HG02852 (cell line): Measurements from ENCODE around the gene KCNJ14.

ENCODE experiments used
- ATAC-seq: cut with Tn5 transposase; IDR thresholded peaks from one replicate; pipeline ENCODE4 v1.9.1; 2021; ENCODE audit warnings: mild to moderate bottlenecking, moderate library complexity; ENCODE audit not compliant: unreplicated experiment

The KCNJ14 gene

GRCh38 chr19:48455171-48455907 lies at the start of gene KCNJ14:
TSS of gene KCNJ14 (plus strand) at chr19:48455574. CDS start at chr19:48461725, 6,151 bp downstream.
- ATAC-seq: no peak

- ATAC-seq: no peak
These were observed 49.5 kb upstream of the KCNJ14 start for GRCh38 chr19:48405850-48406249.

DNA sequence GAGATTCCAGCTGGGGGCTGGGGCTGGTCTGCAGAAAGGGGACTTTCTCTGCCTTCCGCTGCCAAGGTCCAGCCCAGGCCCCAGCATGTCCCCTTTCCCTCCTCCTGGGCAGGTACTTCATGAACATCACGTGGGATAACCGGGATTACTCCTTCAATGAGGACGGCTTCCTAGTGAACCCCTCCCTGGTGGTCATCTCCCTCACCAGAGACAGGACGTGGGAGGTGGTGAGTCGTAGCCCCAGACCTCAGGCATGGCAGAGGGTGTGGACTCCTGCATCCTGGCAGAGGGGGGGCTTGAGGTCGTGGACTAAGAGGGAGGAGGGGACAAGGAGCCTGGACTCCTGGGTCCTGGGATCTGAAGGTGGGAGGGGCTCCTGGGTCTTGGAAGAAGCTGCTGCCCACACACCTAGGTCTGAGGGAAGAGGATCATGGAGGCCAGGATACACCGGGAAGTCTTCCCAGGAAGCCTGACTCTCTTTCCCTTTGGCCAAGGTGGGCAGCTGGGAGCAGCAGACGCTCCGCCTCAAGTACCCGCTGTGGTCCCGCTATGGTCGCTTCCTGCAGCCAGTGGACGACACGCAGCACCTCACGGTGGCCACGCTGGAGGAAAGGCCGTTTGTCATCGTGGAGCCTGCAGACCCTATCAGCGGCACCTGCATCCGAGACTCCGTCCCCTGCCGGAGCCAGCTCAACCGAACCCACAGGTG lies 41.3 kb upstream of the KCNJ14 start:
- no peak for ATAC-seq

DNA sequence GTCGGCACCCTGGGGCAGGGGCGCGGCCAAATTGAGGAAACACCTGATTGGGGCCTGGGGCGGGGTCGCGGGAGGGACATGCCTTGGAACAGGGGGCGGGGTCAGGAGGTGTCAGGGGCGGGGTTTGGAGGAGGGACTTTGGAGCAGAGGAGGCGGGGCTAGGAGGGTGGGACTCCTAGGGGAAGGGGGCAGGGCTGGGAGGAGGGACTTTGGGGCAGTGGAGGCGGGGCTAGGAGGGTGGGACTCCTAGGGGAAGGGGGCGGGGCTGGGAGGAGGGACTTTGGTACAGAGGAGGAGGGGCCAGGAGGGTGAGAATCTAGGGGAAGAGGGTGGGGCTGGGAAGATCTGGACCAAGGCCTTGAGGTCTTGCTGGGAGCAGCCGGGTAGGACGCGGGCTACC lies 40.0 kb upstream of the KCNJ14 start:
- ATAC-seq: no peak

GRCh38 chr19:48415806-48416221 lies 39.6 kb upstream of the KCNJ14 start:
- ATAC-seq: no peak

GRCh38 chr19:48417421-48417820 lies 38.0 kb upstream of the KCNJ14 start:
- ATAC-seq: no peak

GRCh38 chr19:48418317-48419064 lies 36.9 kb upstream of the KCNJ14 start:
- ATAC-seq: no peak

DNA sequence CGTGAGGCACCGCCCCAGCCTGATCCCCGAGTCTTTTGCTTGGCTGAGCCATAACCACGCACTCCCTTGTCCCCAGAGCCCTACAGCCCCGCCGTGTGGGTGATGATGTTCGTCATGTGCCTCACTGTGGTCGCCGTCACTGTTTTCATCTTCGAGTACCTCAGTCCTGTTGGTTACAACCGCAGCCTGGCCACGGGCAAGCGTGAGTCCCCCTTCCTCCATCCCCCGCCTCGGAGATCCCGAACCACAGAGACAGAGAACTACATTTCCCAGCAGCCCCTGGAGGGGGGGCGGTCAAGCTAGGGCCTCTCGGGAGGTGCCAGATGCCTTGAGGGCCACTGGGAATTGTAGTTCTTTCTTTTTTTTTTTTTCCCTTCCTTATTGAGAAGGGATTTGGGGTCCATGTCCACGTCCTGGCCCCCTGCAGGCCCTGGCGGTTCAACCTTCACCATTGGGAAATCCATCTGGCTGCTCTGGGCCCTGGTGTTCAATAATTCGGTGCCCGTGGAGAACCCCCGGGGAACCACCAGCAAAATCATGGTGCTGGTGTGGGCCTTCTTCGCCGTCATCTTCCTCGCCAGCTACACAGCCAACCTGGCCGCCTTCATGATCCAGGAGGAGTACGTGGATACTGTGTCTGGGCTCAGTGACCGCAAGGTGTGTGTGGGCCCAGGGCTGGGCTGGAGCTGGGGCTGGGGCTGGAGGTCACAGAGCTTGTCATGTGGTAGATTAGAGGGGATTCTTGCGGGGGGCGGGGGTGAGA lies 36.0 kb upstream of the KCNJ14 start:
- no peak for ATAC-seq

GRCh38 chr19:48421548-48421947 lies 33.8 kb upstream of the KCNJ14 start:
- no peak for ATAC-seq

GRCh38 chr19:48424694-48425219 lies 30.6 kb upstream of the KCNJ14 start:
- no peak for ATAC-seq

GRCh38 chr19:48428670-48429069 lies 26.7 kb upstream of the KCNJ14 start:
- ATAC-seq: no peak

DNA sequence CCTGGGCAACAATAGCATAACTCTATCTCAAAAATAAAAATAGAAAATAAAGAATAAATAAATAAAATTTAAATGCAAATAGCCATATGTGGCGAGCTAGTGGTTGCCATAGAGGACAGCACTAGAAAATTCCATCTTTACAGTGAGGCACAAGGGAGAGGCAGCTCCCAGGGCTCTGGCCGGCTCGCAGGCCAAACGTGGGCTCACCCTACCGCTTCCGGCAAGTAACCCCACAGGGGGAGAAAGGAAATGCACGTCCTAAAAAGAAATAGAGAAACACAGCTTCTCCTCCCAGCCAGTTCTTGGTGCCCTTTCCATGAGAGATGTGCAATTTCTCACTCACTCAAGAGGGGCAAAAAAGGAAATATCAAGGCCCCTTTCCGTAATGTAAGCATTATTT lies 22.0 kb upstream of the KCNJ14 start:
- ATAC-seq: no peak

DNA sequence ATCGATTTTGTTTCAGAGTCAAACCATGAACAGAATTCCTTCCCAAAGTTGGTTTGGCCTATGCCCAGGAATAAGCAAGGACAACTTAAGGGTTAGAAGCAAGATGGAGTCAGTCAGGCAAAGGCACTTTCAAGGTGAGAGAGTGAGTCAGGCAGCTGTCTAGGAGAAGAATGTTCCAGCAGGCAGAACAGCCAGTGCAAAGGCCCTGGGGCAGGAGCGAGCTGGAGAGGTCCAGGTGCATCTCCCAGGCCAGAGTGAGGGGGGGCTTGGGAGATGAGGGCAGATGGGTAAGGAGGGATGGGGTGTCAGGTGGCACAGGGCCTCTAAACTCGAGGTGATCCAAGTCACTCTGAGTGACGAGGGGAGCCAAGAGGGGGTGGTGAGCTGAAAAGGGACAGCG lies 18.8 kb upstream of the KCNJ14 start:
- ATAC-seq: no peak

- no peak for ATAC-seq
These were observed 13.9 kb upstream of the KCNJ14 start for GRCh38 chr19:48441360-48442050.

DNA sequence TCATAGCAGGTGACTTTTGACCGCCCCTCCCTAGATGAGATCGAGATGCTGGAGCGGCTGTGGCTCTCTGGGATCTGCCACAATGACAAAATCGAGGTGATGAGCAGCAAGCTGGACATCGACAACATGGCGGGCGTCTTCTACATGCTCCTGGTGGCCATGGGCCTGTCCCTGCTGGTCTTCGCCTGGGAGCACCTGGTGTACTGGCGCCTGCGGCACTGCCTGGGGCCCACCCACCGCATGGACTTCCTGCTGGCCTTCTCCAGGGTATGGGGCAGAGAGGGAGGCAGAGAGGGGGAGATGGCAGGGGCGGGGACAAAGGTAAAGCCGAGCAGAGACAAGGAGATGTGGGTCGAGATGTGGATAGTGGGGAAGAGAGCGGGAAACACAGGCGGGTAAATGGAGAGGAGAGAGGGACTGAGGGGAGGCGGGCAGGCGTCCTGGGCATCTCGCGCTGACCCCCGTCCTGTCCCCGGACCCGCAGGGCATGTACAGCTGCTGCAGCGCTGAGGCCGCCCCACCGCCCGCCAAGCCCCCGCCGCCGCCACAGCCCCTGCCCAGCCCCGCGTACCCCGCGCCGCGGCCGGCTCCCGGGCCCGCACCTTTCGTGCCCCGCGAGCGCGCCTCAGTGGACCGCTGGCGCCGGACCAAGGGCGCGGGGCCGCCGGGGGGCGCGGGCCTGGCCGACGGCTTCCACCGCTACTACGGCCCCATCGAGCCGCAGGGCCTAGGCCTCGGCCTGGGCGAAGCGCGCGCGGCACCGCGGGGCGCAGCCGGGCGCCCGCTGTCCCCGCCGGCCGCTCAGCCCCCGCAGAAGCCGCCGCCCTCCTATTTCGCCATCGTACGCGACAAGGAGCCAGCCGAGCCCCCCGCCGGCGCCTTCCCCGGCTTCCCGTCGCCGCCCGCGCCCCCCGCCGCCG lies 13.0 kb upstream of the KCNJ14 start:
- ATAC-seq: no peak

DNA sequence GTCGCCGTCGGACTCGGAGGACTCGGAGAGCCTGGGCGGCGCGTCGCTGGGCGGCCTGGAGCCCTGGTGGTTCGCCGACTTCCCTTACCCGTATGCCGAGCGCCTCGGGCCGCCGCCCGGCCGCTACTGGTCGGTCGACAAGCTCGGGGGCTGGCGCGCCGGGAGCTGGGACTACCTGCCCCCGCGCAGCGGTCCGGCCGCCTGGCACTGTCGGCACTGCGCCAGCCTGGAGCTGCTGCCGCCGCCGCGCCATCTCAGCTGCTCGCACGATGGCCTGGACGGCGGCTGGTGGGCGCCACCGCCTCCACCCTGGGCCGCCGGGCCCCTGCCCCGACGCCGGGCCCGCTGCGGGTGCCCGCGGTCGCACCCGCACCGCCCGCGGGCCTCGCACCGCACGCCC lies 12.1 kb upstream of the KCNJ14 start:
- ATAC-seq: no peak

- ATAC-seq: no peak
These were observed 11.6 kb upstream of the KCNJ14 start for GRCh38 chr19:48443731-48444128.

- no peak for ATAC-seq
These were observed 11.0 kb upstream of the KCNJ14 start for GRCh38 chr19:48444129-48444935.

DNA sequence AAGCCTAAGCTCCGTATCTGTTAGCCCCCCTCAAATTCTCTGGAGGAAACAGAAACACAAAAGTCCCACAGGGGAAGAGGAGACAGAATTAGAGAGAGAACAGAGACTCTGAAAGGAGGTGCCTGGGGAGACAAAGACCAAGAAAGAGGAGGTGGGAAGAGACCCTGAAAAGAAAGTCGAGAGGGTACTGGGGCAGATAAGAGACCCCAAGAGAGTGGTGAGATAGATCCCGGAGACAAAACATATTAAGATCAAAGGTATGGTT lies 10.5 kb upstream of the KCNJ14 start:
- no peak for ATAC-seq
